ENCODE results near the gene TMEM53. TPM values are rescaled to one million over a fixed set of nuclear protein-coding genes. Genes with fewer than 3 reads are reported as not detected.

The TMEM53 gene
- total RNA-seq, 2 experiments from 2014 or later: 0.64 to 1.2 TPM

GRCh38 chr1:44625348-44625747, 48.9 kb downstream of the TMEM53 start:
- Mint-ChIP-seq H3K9me3 (no peaks in the 10 kb centered on the region), H3K4me1 (ENCODE audit: low read depth) (peaks cover under 1% of the 10 kb centered on the region), H3K36me3 (ENCODE audit: low read depth) (no peaks in the 10 kb centered on the region), H3K4me3 (no peak overlapping the region), H3K27ac (no peak overlapping the region), H3K27me3 (no peaks in the 10 kb centered on the region)
- H3K9me3 ChIP-seq (ENCODE audit: control insufficient read depth in 1 of 2, insufficient read depth in 1 of 2, low read length in 2 of 2): no peaks in the 10 kb centered on the region
- POLR2A ChIA-PET: no interaction called here
- ATAC-seq (ENCODE audit: poor library complexity) (no peak), DNase-seq (no peak)
- H3K27ac ChIP-seq (ENCODE audit: low read depth in 1 of 2, low read length in 2 of 2): no peak overlapping the region
- no peak for TF ChIP-seq CTCF (IDR thresholded peaks at IDR 0.05)
- no peaks in the 10 kb centered on the region for H3K27me3 ChIP-seq (ENCODE audit: control insufficient read depth in 1 of 2, insufficient read depth in 2 of 2, low read length in 2 of 2)
- H3K36me3 ChIP-seq (ENCODE audit: insufficient read depth, low read length): no peaks in the 10 kb centered on the region
- H3K4me1 ChIP-seq (ENCODE audit: insufficient read depth, low read length): no peaks in the 10 kb centered on the region
- intact Hi-C loops (cut with DNase I, micrococcal nuclease): no loop called here
- no peak overlapping the region for H3K4me3 ChIP-seq (ENCODE audit: low read length)
- CTCF ChIA-PET: no interaction called here

GRCh38 chr1:44624268-44624901, 49.9 kb downstream of the TMEM53 start:
- Mint-ChIP-seq H3K36me3 (ENCODE audit: low read depth) (no peaks in the 10 kb centered on the region), H3K4me3 (no peak overlapping the region), H3K4me1 (ENCODE audit: low read depth) (no peaks in the 10 kb centered on the region), H3K27ac (no peak overlapping the region), H3K9me3 (no peaks in the 10 kb centered on the region), H3K27me3 (no peaks in the 10 kb centered on the region)
- no peaks in the 10 kb centered on the region for H3K27me3 ChIP-seq (ENCODE audit: control insufficient read depth in 1 of 2, insufficient read depth in 2 of 2, low read length in 2 of 2)
- H3K27ac ChIP-seq (ENCODE audit: low read depth in 1 of 2, low read length in 2 of 2): no peak overlapping the region
- ATAC-seq (ENCODE audit: poor library complexity) (no peak), DNase-seq (no peak)
- no peaks in the 10 kb centered on the region for H3K9me3 ChIP-seq (ENCODE audit: control insufficient read depth in 1 of 2, insufficient read depth in 1 of 2, low read length in 2 of 2)
- no peak for TF ChIP-seq CTCF (IDR thresholded peaks at IDR 0.05)
- ChIA-PET CTCF (no interaction called here), POLR2A (no interaction called here)
- H3K36me3 ChIP-seq (ENCODE audit: insufficient read depth, low read length): no peaks in the 10 kb centered on the region
- H3K4me1 ChIP-seq (ENCODE audit: insufficient read depth, low read length): no peaks in the 10 kb centered on the region
- H3K4me3 ChIP-seq (ENCODE audit: low read length): no peak overlapping the region
- intact Hi-C loops (cut with DNase I, micrococcal nuclease): no loop called here

- no peaks in the 10 kb centered on the region for H3K9me3 ChIP-seq (ENCODE audit: control insufficient read depth in 1 of 2, insufficient read depth in 1 of 2, low read length in 2 of 2)
- H3K27me3 Mint-ChIP-seq: no peaks in the 10 kb centered on the region
- no peak for DNase-seq
- intact Hi-C loops (cut with DNase I, micrococcal nuclease): no loop called here
- H3K9me3 Mint-ChIP-seq: no peaks in the 10 kb centered on the region
- ChIA-PET POLR2A (no interaction called here), CTCF (no interaction called here)
- H3K36me3 Mint-ChIP-seq (ENCODE audit: low read depth): no peaks in the 10 kb centered on the region
- no peak overlapping the region for H3K4me3 ChIP-seq (ENCODE audit: low read length)
- no peaks in the 10 kb centered on the region for H3K4me1 ChIP-seq (ENCODE audit: insufficient read depth, low read length)
- H3K27ac Mint-ChIP-seq: no peak overlapping the region
- H3K27me3 ChIP-seq (ENCODE audit: control insufficient read depth in 1 of 2, insufficient read depth in 2 of 2, low read length in 2 of 2): no peaks in the 10 kb centered on the region
- no peak overlapping the region for H3K27ac ChIP-seq (ENCODE audit: low read depth in 1 of 2, low read length in 2 of 2)
- H3K4me3 Mint-ChIP-seq: no peak overlapping the region
- H3K36me3 ChIP-seq (ENCODE audit: insufficient read depth, low read length): no peaks in the 10 kb centered on the region
- no peaks in the 10 kb centered on the region for H3K4me1 Mint-ChIP-seq (ENCODE audit: low read depth)
- no peak for TF ChIP-seq CTCF (IDR thresholded peaks at IDR 0.05)
- no peak for ATAC-seq (ENCODE audit: poor library complexity)
Measured at GRCh38 chr1:44621841-44622286, 52.4 kb downstream of the TMEM53 start.

Data from CD4-positive, alpha-beta T cell (primary cell).